HUES48 (cell line): Measurements from ENCODE around the gene ADGRF1.

ENCODE experiments used
- H3K27ac ChIP-seq: one replicate; pipeline ENCODE4 v1.7.0; 2013; ENCODE audit warnings: low read depth, low read length, inconsistent platforms
- H3K27me3 ChIP-seq: 2 replicates; pipeline ENCODE4 v1.6.1; 2013; ENCODE audit warnings: mild to moderate bottlenecking, low read length; ENCODE audit not compliant: control insufficient read depth, insufficient read depth
- H3K36me3 ChIP-seq: 2 replicates; pipeline ENCODE4 v1.6.1; 2013; ENCODE audit warnings: low read length; ENCODE audit not compliant: control insufficient read depth, insufficient read depth
- H3K4me1 ChIP-seq: 2 replicates; pipeline ENCODE4 v1.6.1; 2013; ENCODE audit warnings: mild to moderate bottlenecking, low read length; ENCODE audit not compliant: control insufficient read depth, insufficient read depth
- H3K4me3 ChIP-seq: 2 replicates; pipeline ENCODE4 v1.5.1; 2013; ENCODE audit warnings: mild to moderate bottlenecking, low read depth, low read length
- H3K9ac ChIP-seq: 2 replicates; pipeline ENCODE4 v1.6.1; 2013; ENCODE audit warnings: mild to moderate bottlenecking, low read depth, low read length, moderate library complexity
- H3K9me3 ChIP-seq: 2 replicates; pipeline ENCODE4 v1.6.1; 2013; ENCODE audit warnings: low read length; ENCODE audit not compliant: control insufficient read depth, insufficient read depth

Gene ADGRF1

DNA sequence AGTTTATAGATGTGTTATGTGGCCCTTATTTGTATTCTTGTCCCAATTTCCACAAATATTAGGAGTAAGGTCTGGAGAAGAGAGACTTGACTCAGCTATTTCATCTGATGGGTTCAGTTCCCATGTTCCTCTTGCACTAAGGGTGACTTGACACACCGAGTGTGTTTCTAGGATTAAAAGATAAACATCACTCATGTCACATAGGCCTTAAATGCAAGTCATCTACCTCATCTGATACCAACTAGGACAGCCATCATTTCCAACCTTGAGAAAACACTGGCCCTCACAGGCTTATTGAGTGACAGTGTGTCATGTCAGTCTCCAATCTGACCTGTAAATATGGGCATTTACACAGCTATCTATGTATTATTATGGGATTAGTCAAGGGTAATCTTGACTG, 67.3 kb downstream of the ADGRF1 start:
- H3K9ac ChIP-seq: no peak overlapping the region
- no peak overlapping the region for H3K27ac ChIP-seq
- H3K4me3 ChIP-seq: no peak overlapping the region
- H3K4me1 ChIP-seq: no peaks in the 10 kb centered on the region
- no peaks in the 10 kb centered on the region for H3K9me3 ChIP-seq
- no peaks in the 10 kb centered on the region for H3K27me3 ChIP-seq
- H3K36me3 ChIP-seq: no peaks in the 10 kb centered on the region

DNA sequence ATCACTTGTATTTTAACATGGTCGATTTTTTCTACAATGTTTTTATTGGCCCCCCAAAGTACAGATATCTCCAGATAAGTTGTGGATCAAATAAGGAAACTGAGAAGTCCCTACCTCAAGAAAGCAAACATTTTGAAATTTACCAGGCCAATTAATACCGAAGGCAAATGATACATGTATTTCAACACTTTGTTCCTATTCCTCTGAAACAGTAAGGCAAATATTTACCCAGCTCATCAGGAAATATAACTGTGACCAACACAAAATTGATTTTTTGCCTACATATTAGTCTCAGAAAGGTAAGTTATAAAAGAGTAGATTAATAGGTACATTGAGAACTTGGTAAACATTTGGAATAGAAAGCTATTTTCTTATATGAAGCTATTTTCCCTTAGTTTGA, 69.1 kb downstream of the ADGRF1 start:
- H3K36me3 ChIP-seq: no peaks in the 10 kb centered on the region
- H3K9me3 ChIP-seq: no peaks in the 10 kb centered on the region
- H3K27me3 ChIP-seq: no peaks in the 10 kb centered on the region
- no peak overlapping the region for H3K4me3 ChIP-seq
- H3K4me1 ChIP-seq: no peaks in the 10 kb centered on the region
- no peak overlapping the region for H3K9ac ChIP-seq
- no peak overlapping the region for H3K27ac ChIP-seq

DNA sequence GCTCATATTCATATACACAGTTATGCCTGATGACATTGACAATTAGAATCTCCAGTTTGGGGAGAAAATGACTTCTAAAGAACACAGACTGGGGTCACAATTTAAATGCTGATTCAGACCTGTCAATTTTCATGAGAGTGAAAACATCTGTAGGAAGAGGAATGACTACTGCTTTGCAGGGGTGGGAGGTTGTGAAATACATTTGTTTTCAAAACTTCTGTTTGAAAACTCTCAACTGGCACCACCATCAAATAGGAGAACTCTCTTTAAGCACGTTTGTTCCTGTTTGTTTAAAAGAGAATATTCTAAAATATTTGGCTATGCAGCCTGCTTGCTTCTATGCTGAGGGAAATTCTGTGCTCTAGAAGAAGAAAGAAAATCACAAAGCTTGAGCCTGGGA, 69.6 kb downstream of the ADGRF1 start:
- Histone ChIP-seq H3K4me1 (no peaks in the 10 kb centered on the region), H3K9ac (no peak overlapping the region), H3K27ac (no peak overlapping the region), H3K4me3 (no peak overlapping the region), H3K36me3 (no peaks in the 10 kb centered on the region), H3K27me3 (no peaks in the 10 kb centered on the region), H3K9me3 (no peaks in the 10 kb centered on the region)

DNA sequence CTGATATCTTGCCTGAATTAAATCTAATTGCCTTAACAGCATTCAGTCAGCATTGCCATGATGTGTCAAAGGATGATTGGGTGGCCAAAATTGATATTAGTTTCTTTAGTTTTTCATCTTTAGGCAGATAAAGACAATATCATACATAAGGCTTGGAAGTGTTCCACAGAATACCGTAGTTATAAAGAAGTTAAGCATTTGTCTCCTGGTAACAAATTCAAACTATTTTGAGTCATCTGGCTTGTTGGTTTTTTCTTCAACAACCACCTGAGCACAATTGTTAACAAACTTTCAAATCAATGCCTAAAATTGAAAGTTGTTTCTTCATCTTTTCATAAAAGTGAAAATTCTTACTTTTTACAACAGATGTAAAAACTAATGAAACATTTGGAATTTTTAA, 72.9 kb downstream of the ADGRF1 start:
- H3K4me3 ChIP-seq: no peak overlapping the region
- H3K9ac ChIP-seq: no peak overlapping the region
- H3K36me3 ChIP-seq: no peaks in the 10 kb centered on the region
- no peaks in the 10 kb centered on the region for H3K27me3 ChIP-seq
- no peaks in the 10 kb centered on the region for H3K4me1 ChIP-seq
- no peak overlapping the region for H3K27ac ChIP-seq
- no peaks in the 10 kb centered on the region for H3K9me3 ChIP-seq

DNA sequence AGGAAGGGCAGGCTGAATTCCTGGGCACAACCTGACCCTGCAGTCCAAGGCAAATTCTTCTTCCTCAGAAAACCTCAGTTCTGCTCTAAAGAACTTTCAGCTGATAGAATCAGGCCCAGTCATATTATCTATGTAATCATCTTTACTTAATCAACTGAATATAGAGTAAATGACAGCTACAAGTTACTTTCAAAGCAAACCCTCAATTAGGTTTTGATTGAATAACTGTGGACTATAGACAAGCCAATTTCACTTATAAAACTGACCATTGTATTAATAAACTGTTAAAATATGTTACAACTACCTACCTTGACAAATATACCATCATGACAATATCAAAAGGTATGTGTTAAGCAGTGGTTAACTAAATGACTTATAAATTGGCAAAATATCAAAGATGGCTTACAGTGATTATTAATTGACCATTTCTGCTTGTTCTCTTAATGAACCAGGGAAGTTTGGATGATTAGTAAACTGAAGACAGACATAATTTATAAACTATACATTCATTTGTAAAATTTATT, 74.2 kb downstream of the ADGRF1 start:
- no peaks in the 10 kb centered on the region for H3K36me3 ChIP-seq
- peaks cover 9% of the 10 kb centered on the region for H3K4me1 ChIP-seq
- H3K9me3 ChIP-seq: no peaks in the 10 kb centered on the region
- H3K27me3 ChIP-seq: no peaks in the 10 kb centered on the region
- no peak overlapping the region for H3K9ac ChIP-seq
- H3K4me3 ChIP-seq: no peak overlapping the region
- H3K27ac ChIP-seq: no peak overlapping the region

DNA sequence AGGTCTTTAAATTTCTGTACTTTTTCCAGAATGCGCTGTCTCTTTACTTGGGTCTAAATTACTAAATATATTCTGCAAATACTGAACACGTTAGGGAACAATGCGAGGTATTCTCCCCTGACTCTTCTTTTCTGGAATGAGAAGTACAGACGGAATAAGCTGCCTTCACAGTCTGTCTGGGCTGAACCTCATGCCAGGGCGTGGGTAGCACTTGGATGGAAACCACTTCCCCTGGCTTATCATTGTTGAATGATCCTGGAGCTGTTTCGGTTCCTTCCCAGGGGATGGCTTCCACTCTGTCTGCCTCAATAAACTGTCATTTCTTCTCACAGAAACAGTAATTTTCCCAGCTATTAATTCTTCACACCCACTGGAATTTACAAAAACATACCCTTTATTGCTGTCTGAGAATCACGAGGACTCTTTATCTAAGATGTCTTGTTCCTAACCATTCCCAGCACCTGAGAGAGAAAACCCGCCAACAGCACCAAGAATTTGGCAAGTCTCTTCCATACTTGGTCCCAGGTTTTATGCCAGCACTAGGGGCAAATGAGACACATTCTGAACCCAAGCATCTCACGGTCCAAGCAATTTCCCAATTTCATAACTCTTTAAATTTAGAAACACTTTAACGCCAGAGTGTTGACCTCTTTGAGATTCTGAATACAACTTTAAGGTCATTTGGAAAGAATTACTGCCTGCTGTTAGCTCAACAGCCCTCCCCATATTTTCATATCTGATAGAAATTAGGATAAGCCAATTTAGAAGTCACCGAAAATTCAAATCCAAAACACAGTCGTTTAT, 77.2 kb downstream of the ADGRF1 start:
- Histone ChIP-seq H3K27ac (no peak overlapping the region), H3K4me1 (peaks cover 12% of the 10 kb centered on the region), H3K36me3 (no peaks in the 10 kb centered on the region), H3K9ac (no peak overlapping the region), H3K4me3 (no peak overlapping the region), H3K27me3 (no peaks in the 10 kb centered on the region), H3K9me3 (no peaks in the 10 kb centered on the region)

DNA sequence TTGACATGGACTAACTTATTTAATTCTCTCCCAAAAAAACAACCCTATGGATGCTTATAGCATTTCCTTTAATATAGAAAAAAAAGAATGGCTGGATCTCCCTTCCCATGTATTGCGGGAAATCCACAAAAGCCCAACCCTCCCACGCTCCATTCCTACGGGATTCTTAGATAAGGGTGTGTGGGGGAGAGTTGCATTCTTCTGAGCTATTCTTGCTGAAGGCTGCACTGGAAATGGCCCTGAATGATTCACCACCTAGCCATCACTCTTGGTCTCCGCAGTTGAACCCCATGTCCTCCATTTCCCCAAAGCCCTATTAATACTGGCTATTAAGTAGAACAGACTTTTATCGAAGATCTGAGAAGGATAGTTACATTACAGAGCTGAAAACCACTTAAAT, 78.5 kb downstream of the ADGRF1 start:
- H3K27me3 ChIP-seq: no peaks in the 10 kb centered on the region
- no peak overlapping the region for H3K4me3 ChIP-seq
- H3K36me3 ChIP-seq: no peaks in the 10 kb centered on the region
- H3K9me3 ChIP-seq: no peaks in the 10 kb centered on the region
- H3K9ac ChIP-seq: no peak overlapping the region
- H3K27ac ChIP-seq: no peak overlapping the region
- H3K4me1 ChIP-seq: peaks cover 12% of the 10 kb centered on the region

DNA sequence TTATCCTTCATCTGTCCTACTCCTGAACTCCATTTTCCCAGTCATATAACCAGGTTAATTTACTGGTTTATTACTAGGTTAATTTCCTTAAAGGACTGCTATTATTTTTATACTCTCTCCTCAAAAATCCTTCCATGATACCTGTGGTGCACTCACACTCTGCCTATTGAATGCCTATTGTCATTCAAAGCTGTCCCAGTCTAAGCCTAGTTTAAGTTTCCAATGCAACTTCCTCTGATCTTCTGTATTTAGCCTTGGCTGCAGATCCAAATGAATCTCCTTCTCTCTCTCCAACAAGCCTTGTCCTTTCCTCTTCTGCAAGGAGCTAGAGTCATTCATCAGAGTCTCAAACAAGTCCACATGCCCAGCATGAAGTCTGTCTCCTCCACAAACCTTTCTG, 79.1 kb downstream of the ADGRF1 start:
- H3K27me3 ChIP-seq: no peaks in the 10 kb centered on the region
- peaks cover 12% of the 10 kb centered on the region for H3K4me1 ChIP-seq
- no peak overlapping the region for H3K9ac ChIP-seq
- no peaks in the 10 kb centered on the region for H3K36me3 ChIP-seq
- H3K4me3 ChIP-seq: no peak overlapping the region; the same call in 1 of the 2 replicates
- peak overlapping the region; percentile 33 for H3K27ac ChIP-seq
- H3K9me3 ChIP-seq: no peaks in the 10 kb centered on the region

DNA sequence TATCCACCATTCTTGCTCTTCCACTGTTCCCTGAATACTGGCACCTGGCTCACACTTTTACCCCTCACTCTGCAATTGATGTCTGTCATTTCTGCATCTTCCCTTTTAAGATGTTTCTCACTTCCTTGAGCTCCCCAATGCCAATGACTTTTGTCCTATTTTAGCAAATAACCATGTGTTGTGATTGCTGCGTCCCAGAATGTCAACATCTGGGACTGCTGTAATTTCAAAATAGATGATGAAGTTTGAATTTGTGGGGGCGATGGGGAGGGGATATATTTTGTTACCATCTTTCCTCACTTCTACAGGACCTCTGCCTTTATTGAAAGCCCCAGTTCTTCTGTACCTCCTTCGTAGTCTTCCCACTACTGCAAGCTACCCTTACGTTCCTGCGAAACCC, 80.4 kb downstream of the ADGRF1 start:
- Histone ChIP-seq H3K4me1 (peaks cover 15% of the 10 kb centered on the region), H3K9ac (no peak overlapping the region), H3K27me3 (no peaks in the 10 kb centered on the region), H3K4me3 (no peak overlapping the region), H3K9me3 (no peaks in the 10 kb centered on the region), H3K27ac (no peak overlapping the region), H3K36me3 (no peaks in the 10 kb centered on the region)

DNA sequence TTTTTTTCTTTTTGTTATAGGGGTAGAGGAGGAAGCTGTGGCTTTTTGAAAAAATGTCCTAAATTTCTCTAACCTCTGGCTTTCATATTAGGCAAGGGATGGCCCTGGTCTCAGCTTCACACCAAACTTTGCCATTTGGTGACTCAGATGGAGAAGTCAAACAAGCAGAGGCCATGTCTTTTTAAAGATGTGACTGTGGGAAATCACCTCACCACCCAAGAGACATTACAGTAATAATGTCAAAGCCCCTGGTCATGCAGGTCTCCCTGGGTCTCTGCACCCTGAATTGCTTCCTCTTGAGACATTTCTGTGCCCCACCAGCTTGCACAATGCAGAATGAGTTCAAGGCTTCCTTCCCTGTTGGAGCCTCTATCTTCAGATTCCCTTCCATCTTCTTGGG, 80.9 kb downstream of the ADGRF1 start:
- Histone ChIP-seq H3K9me3 (no peaks in the 10 kb centered on the region), H3K27me3 (no peaks in the 10 kb centered on the region), H3K4me3 (no peak overlapping the region), H3K27ac (no peak overlapping the region), H3K9ac (no peak overlapping the region), H3K36me3 (no peaks in the 10 kb centered on the region), H3K4me1 (peaks cover 17% of the 10 kb centered on the region)

DNA sequence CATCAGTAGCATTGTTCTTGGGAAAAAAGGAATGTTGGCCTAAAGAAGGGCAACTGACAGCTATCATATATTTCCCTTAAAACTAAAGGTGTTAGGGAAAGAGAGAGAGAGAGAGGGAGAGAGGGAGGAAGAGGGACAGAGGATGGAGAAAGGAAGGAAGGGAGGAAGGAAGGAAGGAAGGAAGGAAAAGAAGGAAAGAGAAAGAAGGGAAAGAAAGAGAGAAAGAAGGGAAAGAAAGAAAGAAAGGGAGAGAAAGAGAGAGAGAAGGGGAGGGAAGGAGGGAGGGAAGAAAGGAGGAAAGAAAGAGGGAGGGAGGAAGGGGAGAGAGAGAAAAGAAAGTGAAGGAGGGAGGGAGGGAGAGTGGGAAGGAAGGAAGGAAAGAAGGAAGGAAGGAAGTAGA, 82.7 kb downstream of the ADGRF1 start:
- Histone ChIP-seq H3K9me3 (no peaks in the 10 kb centered on the region), H3K4me1 (peaks cover 17% of the 10 kb centered on the region), H3K27me3 (no peaks in the 10 kb centered on the region), H3K36me3 (no peaks in the 10 kb centered on the region), H3K9ac (no peak overlapping the region), H3K4me3 (no peak overlapping the region), H3K27ac (no peak overlapping the region)
